ENCODE measurements around the gene TKT. TPM values are rescaled to one million over a fixed set of nuclear protein-coding genes. Genes with fewer than 3 reads are reported as not detected.
A peak's percentile ranks its signal among the peaks of the same experiment; 100 is the strongest.

TKT gene
- total RNA-seq, 1 donor from 2014 or later: 374 TPM

- DNase-seq (ENCODE audit: low spot score): no peak
- Mint-ChIP-seq H3K27me3 (ENCODE audit: low read depth) (no peaks in the 10 kb centered on the region), H3K4me1 (ENCODE audit: low read depth) (peaks cover 5% of the 10 kb centered on the region), H3K27ac (no peak overlapping the region), H3K9me3 (no peaks in the 10 kb centered on the region), H3K4me3 (ENCODE audit: low read depth) (no peak overlapping the region), H3K36me3 (ENCODE audit: low read depth) (peaks cover 58% of the 10 kb centered on the region)
- intact Hi-C loops (cut with micrococcal nuclease): no loop called here
Observed at GRCh38 chr3:53224536-53224935, 31.3 kb downstream of the TKT start.

DNA sequence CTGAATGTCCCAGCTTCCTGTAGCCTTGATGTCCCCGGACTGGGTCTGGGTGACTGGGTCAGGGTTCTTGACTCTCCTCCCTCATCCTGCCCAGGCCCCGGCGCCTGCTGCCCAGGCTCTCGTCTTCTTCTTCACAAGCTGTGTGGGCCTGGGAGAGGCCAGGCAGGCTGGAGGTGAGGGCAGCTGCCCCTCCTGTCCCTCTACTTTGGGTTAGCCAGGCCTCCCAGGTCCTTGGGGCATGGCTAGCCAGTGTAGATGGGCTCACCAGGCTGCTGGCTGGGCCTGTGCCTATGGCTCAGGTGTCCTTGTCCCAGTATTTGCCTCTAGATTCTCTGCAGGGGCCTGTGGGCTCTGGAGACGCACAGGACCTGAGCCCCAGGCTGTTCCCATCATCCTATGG, 31.8 kb downstream of the TKT start:
- Mint-ChIP-seq H3K27me3 (ENCODE audit: low read depth) (no peaks in the 10 kb centered on the region), H3K9me3 (no peaks in the 10 kb centered on the region), H3K4me3 (ENCODE audit: low read depth) (no peak overlapping the region), H3K4me1 (ENCODE audit: low read depth) (peaks cover 5% of the 10 kb centered on the region), H3K36me3 (ENCODE audit: low read depth) (peaks cover 54% of the 10 kb centered on the region), H3K27ac (no peak overlapping the region)
- intact Hi-C loops (cut with micrococcal nuclease): no loop called here
- DNase-seq (ENCODE audit: low spot score): no peak

DNA sequence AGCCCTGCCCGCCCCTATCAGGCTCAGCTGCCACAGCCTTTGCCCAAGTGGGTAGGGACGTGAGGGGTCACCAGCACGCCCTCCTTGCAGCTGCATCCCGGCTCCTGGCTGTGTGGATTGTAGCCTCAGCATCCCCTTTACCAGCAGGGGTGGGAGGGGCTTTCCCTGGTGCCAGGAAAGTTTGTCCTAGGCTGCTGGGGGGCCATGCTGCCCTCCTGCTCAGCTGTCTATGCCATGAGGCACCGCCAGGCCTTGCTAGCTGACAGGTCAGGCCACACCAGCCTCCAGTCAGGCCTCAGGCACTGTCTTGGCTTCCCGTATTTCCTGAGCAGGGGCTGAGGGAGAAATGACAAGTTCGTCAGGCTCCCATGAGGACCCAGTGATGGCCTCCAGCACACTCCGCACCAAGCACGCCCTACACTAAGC, 32.3 kb downstream of the TKT start:
- H3K36me3 Mint-ChIP-seq (ENCODE audit: low read depth): peaks cover 50% of the 10 kb centered on the region
- H3K4me1 Mint-ChIP-seq (ENCODE audit: low read depth): peaks cover 5% of the 10 kb centered on the region
- H3K27ac Mint-ChIP-seq: no peak overlapping the region
- no peak for DNase-seq (ENCODE audit: low spot score)
- intact Hi-C loops (cut with micrococcal nuclease): no loop called here
- H3K27me3 Mint-ChIP-seq (ENCODE audit: low read depth): no peaks in the 10 kb centered on the region
- no peaks in the 10 kb centered on the region for H3K9me3 Mint-ChIP-seq
- no peak overlapping the region for H3K4me3 Mint-ChIP-seq (ENCODE audit: low read depth)

GRCh38 chr3:53223025-53223424, 32.8 kb downstream of the TKT start:
- DNase-seq (ENCODE audit: low spot score): no peak
- intact Hi-C loops (cut with micrococcal nuclease): no loop called here
- Mint-ChIP-seq H3K9me3 (no peaks in the 10 kb centered on the region), H3K27me3 (ENCODE audit: low read depth) (no peaks in the 10 kb centered on the region), H3K4me3 (ENCODE audit: low read depth) (no peak overlapping the region), H3K27ac (no peak overlapping the region), H3K36me3 (ENCODE audit: low read depth) (peaks cover 44% of the 10 kb centered on the region), H3K4me1 (ENCODE audit: low read depth) (peaks cover 5% of the 10 kb centered on the region)

DNA sequence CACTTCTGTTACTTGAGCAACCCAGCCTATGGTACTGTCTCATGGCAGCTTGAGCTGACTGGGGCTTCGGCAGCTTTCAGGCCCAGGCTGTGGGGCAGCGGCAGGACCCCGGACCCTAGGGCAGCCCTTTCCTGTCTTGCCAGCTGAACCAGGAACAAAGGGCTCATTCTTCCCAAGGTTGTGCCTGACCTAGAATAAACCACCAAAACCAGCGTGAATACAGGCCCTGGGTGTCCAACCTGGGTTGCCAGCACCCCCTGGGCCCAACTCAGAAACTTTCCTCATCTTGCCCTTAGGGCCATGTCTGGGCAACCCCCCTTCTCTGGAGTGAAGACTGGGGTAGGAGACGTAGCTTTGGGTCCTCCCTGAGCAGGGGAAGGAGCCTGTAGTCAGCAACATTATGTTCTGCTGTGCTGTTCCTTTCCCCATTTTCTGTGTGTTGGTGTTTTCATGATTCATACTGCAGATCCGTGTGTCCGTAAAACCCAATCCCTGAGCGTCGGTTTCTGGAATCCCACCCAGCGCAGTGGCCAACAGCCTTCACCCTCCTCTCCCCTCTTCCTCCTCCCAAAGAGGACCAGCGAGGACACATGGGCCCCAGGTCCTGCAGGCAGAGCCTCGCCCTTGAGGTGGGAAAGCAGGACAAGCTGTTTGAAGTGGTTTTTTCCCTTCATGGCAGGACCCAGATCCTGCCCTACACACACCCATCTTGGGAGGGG, 33.5 kb downstream of the TKT start:
- peaks cover 5% of the 10 kb centered on the region for H3K4me1 Mint-ChIP-seq (ENCODE audit: low read depth)
- no peak for DNase-seq (ENCODE audit: low spot score)
- intact Hi-C loops (cut with micrococcal nuclease): no loop called here
- H3K9me3 Mint-ChIP-seq: no peaks in the 10 kb centered on the region
- no peaks in the 10 kb centered on the region for H3K27me3 Mint-ChIP-seq (ENCODE audit: low read depth)
- peaks cover 40% of the 10 kb centered on the region for H3K36me3 Mint-ChIP-seq (ENCODE audit: low read depth)
- H3K4me3 Mint-ChIP-seq (ENCODE audit: low read depth): no peak overlapping the region
- H3K27ac Mint-ChIP-seq: no peak overlapping the region

- intact Hi-C loops (cut with micrococcal nuclease): no loop called here
- Mint-ChIP-seq H3K4me3 (ENCODE audit: low read depth) (no peak overlapping the region), H3K4me1 (ENCODE audit: low read depth) (peaks cover 5% of the 10 kb centered on the region), H3K36me3 (ENCODE audit: low read depth) (peaks cover 36% of the 10 kb centered on the region), H3K9me3 (no peaks in the 10 kb centered on the region), H3K27me3 (ENCODE audit: low read depth) (no peaks in the 10 kb centered on the region), H3K27ac (no peak overlapping the region)
- no peak for DNase-seq (ENCODE audit: low spot score)
Observed at GRCh38 chr3:53221827-53222182, 34.0 kb downstream of the TKT start.

- intact Hi-C loops (cut with micrococcal nuclease): no loop called here
- Mint-ChIP-seq H3K27ac (no peak overlapping the region), H3K36me3 (ENCODE audit: low read depth) (peaks cover 32% of the 10 kb centered on the region), H3K4me1 (ENCODE audit: low read depth) (peaks cover 5% of the 10 kb centered on the region), H3K9me3 (no peaks in the 10 kb centered on the region), H3K4me3 (ENCODE audit: low read depth) (no peak overlapping the region), H3K27me3 (ENCODE audit: low read depth) (no peaks in the 10 kb centered on the region)
- DNase-seq (ENCODE audit: low spot score): no peak
Observed at GRCh38 chr3:53221345-53221744, 34.5 kb downstream of the TKT start.

GRCh38 chr3:53219895-53220483, 35.8 kb downstream of the TKT start:
- no peaks in the 10 kb centered on the region for H3K27me3 Mint-ChIP-seq (ENCODE audit: low read depth)
- peaks cover 5% of the 10 kb centered on the region for H3K4me1 Mint-ChIP-seq (ENCODE audit: low read depth)
- no peak overlapping the region for H3K27ac Mint-ChIP-seq
- DNase-seq (ENCODE audit: low spot score): peak; percentile 77
- H3K4me3 Mint-ChIP-seq (ENCODE audit: low read depth): no peak overlapping the region
- no peaks in the 10 kb centered on the region for H3K9me3 Mint-ChIP-seq
- intact Hi-C loops (cut with micrococcal nuclease): no loop called here
- H3K36me3 Mint-ChIP-seq (ENCODE audit: low read depth): peaks cover 19% of the 10 kb centered on the region

DNA sequence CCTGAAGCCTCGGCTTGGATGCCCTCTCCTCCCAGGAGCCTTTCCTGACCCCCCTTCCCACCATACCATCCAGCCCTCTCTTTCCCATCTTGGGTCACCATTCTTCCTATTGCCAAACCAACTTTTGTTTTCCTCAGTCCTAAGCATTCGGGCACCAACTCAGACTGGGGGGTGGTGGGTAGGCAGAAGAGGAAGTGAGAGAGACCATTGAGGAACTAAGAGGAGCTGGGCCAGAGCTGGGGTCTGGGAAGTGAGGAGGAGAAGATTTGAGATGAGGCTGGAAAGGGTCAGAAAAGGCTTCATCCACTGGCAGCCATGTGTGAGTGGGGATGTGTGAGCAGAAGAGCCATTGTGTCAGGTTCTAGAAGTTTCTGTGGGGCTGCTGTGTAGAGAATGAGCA, 37.7 kb downstream of the TKT start:
- DNase-seq (ENCODE audit: low spot score): no peak
- intact Hi-C loops (cut with micrococcal nuclease): no loop called here
- no peak overlapping the region for H3K4me3 Mint-ChIP-seq (ENCODE audit: low read depth)
- peaks cover 7% of the 10 kb centered on the region for H3K36me3 Mint-ChIP-seq (ENCODE audit: low read depth)
- peaks cover 5% of the 10 kb centered on the region for H3K4me1 Mint-ChIP-seq (ENCODE audit: low read depth)
- H3K27me3 Mint-ChIP-seq (ENCODE audit: low read depth): no peaks in the 10 kb centered on the region
- no peaks in the 10 kb centered on the region for H3K9me3 Mint-ChIP-seq
- no peak overlapping the region for H3K27ac Mint-ChIP-seq

GRCh38 chr3:53217175-53217574, 38.6 kb downstream of the TKT start:
- Mint-ChIP-seq H3K36me3 (ENCODE audit: low read depth) (peaks cover 2% of the 10 kb centered on the region), H3K4me3 (ENCODE audit: low read depth) (no peak overlapping the region), H3K27me3 (ENCODE audit: low read depth) (no peaks in the 10 kb centered on the region), H3K4me1 (ENCODE audit: low read depth) (peaks cover 5% of the 10 kb centered on the region), H3K27ac (no peak overlapping the region), H3K9me3 (no peaks in the 10 kb centered on the region)
- DNase-seq (ENCODE audit: low spot score): no peak
- intact Hi-C loops (cut with micrococcal nuclease): no loop called here

DNA sequence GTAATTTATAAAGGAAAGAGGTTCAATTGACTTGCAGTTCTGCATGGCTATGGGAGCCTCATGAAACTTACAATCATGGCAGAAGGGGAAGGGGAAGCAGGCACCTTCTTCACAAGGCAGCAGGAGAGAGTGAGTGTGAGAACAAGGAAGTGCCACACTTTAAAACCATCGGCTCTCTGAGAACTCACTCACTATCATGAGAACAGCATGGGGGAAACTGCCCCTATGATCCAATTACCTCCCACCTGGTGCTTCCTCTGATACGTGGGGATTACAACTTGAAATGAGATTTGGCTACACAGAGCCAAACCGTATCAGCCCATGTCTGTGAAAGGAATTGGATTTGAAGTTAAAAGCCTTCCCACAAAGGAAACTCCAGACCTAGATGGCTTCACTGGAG, 39.1 kb downstream of the TKT start:
- no peak for DNase-seq (ENCODE audit: low spot score)
- Mint-ChIP-seq H3K9me3 (no peaks in the 10 kb centered on the region), H3K36me3 (ENCODE audit: low read depth) (no peaks in the 10 kb centered on the region), H3K27me3 (ENCODE audit: low read depth) (no peaks in the 10 kb centered on the region), H3K4me3 (ENCODE audit: low read depth) (no peak overlapping the region), H3K27ac (no peak overlapping the region), H3K4me1 (ENCODE audit: low read depth) (peaks cover 8% of the 10 kb centered on the region)
- intact Hi-C loops (cut with micrococcal nuclease): no loop called here

GRCh38 chr3:53215816-53216215, 40.0 kb downstream of the TKT start:
- Mint-ChIP-seq H3K27ac (no peak overlapping the region), H3K27me3 (ENCODE audit: low read depth) (no peaks in the 10 kb centered on the region), H3K9me3 (no peaks in the 10 kb centered on the region), H3K4me3 (ENCODE audit: low read depth) (no peak overlapping the region), H3K36me3 (ENCODE audit: low read depth) (no peaks in the 10 kb centered on the region), H3K4me1 (ENCODE audit: low read depth) (peaks cover 11% of the 10 kb centered on the region)
- intact Hi-C loops (cut with micrococcal nuclease): no loop called here
- no peak for DNase-seq (ENCODE audit: low spot score)

- no peaks in the 10 kb centered on the region for H3K27me3 Mint-ChIP-seq (ENCODE audit: low read depth)
- H3K4me3 Mint-ChIP-seq (ENCODE audit: low read depth): no peak overlapping the region
- H3K4me1 Mint-ChIP-seq (ENCODE audit: low read depth): peaks cover 6% of the 10 kb centered on the region
- H3K36me3 Mint-ChIP-seq (ENCODE audit: low read depth): no peaks in the 10 kb centered on the region
- H3K27ac Mint-ChIP-seq: no peak overlapping the region
- DNase-seq (ENCODE audit: low spot score): no peak
- intact Hi-C loops (cut with micrococcal nuclease): no loop called here
- H3K9me3 Mint-ChIP-seq: peaks cover 5% of the 10 kb centered on the region
Observed at GRCh38 chr3:53213276-53213675, 42.5 kb downstream of the TKT start.

All from activated T-helper 2 cell treated with anti-CD3 and anti-CD28 coated beads, Interferon-gamma antibody, Interleukin-2, Interleukin-4, amounts not matched to agents 10 μg/mL and 5 μg/mL and 100 μg/mL, durations not matched to agents 14 hours and 24 hours and 36 hours (primary cell).